Measurements from ENCODE around the gene NSL1. TPM values are rescaled to one million over a fixed set of nuclear protein-coding genes. Genes with fewer than 3 reads are reported as not detected.
"Not testable (repeated sequence)": the region's sequence is repeated elsewhere in the genome, so short reads cannot be mapped to it uniquely, and the experiment has no call there.

Gene NSL1, protein sequence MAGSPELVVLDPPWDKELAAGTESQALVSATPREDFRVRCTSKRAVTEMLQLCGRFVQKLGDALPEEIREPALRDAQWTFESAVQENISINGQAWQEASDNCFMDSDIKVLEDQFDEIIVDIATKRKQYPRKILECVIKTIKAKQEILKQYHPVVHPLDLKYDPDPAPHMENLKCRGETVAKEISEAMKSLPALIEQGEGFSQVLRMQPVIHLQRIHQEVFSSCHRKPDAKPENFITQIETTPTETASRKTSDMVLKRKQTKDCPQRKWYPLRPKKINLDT
- total RNA-seq, result 37.3 and 40.0 TPM in 2 replicates

DNA sequence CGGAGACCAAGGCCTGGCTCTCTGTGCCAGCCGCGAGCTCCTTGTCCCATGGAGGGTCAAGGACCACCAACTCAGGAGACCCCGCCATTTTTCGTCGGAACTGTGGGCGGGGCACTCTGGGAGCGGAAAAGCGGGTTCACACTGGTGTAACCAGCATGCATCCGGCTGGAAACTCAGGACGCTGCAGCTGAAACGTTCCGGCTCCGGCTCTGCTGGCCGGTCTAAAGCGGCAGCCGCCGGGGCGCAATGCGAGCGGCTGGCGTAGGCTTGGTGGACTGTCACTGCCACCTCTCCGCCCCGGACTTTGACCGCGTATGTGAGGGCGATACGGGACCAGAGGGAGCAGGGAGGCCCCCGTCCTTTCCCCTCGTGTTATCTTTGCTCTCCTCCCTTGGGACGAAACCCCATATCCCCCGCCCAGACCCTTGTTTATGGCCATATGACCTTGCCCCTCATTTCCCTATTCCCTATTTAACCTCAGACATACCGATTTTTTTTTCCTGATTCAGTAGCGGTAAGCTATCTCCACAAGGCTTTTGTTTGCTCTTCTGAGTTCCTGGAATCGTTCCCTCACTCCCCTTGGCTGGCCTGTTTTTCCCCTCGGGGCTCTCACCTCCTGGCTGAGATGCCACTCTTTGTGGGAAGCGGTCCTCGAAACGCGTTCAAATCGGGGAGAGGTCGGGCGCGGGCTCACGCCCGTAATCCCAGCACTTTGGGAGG, at the start of gene NSL1, which contains the start of gene TATDN3:
Gene NSL1, minus strand, starts transcription at position 102 of the 720 bp plus-strand sequence. Its CDS starts 14 bp downstream, at position 88.
Gene TATDN3, plus strand, starts transcription at position 219 of the 720 bp plus-strand sequence. Its CDS starts 28 bp downstream, at position 247.
- peak within 1 kb of the TSS; percentile 93 for H3K4me3 Mint-ChIP-seq
- intact Hi-C loops (cut with micrococcal nuclease), result loop anchor here (1.0 kb wide), 4 partner anchors 66 to 259 kb away; partner anchors contain the start of genes ANGEL2, FLVCR1 and RPS6KC1
- no peaks in the 10 kb centered on the region for H3K27me3 Mint-ChIP-seq
- peaks cover 26% of the 10 kb centered on the region for H3K4me1 Mint-ChIP-seq
- peak within 1 kb of the TSS; percentile 96 for H3K27ac Mint-ChIP-seq
- DNase-seq, result peak; percentile 99
- peaks cover 5% of the 10 kb centered on the region for H3K9me3 Mint-ChIP-seq
- peaks cover 16% of the 10 kb centered on the region for H3K36me3 Mint-ChIP-seq (ENCODE audit: low read depth)

DNA sequence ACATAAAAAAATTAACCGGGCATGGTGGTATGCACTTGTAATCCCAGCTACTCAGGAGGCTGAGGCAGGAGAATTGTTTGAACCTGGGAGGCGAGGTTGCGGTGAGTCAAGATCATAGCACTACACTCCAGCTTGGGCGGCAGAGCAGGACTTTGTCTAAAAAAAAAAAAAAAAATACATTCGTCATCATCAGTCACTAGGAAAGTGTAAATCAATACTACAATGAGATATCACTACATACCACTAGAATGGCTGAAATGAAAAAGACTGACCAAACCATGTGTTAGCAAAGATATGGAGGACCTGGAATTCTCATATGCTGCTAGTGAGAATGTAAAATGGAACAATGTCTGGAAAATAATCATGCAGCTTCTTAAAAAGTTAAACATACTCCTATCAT, 46.6 kb upstream of the NSL1 start:
- DNase-seq, result no peak
- H3K36me3 Mint-ChIP-seq (ENCODE audit: low read depth), result no peaks in the 10 kb centered on the region

DNA sequence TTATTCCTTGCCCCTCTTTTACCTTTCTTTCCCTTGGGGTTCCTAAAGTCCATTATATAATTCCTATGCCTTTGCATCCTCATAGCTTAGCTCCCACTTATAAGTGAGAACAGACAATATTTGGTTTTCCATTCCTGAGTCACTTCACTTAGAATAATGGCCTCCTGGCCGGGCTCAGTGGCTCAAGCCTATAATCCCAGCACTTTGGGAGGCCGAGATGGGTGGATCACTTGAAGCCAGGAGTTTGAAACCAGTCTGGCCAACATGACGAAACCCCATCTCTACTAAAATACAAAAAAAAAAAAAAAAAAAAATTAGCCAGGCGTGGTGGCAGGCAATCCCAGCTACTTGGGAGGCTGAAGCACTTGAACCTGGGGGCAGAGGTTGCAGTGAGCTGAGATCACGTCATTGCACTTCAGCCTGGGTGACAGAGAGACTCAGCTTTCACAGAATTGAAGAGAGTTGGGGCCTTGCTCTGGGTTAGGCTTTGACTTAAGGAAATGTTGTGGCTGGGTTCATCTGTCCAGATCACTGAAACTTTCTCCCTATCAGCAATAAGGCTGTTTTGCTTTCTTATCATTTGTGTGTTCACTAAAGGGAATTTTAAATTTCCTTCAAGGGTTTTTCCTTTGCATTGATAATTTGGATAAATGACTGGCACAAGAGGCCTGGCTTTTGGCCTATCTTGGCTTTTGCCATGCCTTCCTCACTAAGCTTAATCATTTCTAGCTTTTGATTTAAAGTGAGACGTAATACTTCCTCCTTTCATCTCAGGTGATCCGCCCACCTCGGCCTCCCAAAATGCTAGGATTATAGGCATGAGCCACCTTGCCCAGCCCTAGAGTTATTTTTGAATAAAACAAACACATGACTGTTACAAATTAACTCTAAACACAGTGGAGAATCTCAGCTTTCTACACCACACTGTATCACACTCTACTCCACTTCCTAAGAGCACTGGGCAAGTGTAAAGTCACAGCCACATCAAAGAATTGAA, 41.9 kb upstream of the NSL1 start:
- H3K4me1 Mint-ChIP-seq; H3K4me3 Mint-ChIP-seq; H3K27ac Mint-ChIP-seq; DNase-seq; H3K36me3 Mint-ChIP-seq (ENCODE audit: low read depth); H3K9me3 Mint-ChIP-seq; H3K27me3 Mint-ChIP-seq; intact Hi-C loops (cut with micrococcal nuclease): not testable (repeated sequence)

More for the DNA sequence above, 46.6 kb upstream of the NSL1 start:
- intact Hi-C loops (cut with micrococcal nuclease), result no loop called here
- Mint-ChIP-seq H3K27ac (no peak overlapping the region), H3K4me3 (no peak overlapping the region), H3K4me1 (no peaks in the 10 kb centered on the region), H3K9me3 (no peaks in the 10 kb centered on the region), H3K27me3 (no peaks in the 10 kb centered on the region)

DNA sequence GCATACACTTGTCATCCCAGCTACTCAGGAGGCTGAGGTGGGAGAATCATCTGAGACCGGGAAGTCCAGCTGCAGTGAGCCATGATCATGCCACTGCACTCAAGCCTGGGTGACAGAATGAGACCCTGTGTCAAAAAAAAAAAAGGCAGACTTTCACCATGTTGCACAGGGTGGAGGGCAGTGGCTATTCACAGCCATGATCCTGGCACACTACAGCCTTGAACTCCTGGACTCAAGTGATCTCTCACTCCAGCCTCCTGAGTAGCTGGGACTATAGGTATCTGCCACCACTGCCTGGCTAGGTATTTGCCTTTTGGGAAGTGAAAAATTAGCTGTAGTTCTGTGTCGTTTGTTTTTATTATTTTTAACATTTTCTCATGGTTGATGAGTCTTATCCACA, 36.8 kb upstream of the NSL1 start:
- Mint-ChIP-seq H3K4me3 (no peak overlapping the region), H3K4me1 (peaks cover 4% of the 10 kb centered on the region), H3K27me3 (no peaks in the 10 kb centered on the region), H3K9me3 (peaks cover 8% of the 10 kb centered on the region), H3K27ac (no peak overlapping the region), H3K36me3 (ENCODE audit: low read depth) (peaks cover 5% of the 10 kb centered on the region)
- no peak for DNase-seq
- intact Hi-C loops (cut with micrococcal nuclease), result no loop called here

DNA sequence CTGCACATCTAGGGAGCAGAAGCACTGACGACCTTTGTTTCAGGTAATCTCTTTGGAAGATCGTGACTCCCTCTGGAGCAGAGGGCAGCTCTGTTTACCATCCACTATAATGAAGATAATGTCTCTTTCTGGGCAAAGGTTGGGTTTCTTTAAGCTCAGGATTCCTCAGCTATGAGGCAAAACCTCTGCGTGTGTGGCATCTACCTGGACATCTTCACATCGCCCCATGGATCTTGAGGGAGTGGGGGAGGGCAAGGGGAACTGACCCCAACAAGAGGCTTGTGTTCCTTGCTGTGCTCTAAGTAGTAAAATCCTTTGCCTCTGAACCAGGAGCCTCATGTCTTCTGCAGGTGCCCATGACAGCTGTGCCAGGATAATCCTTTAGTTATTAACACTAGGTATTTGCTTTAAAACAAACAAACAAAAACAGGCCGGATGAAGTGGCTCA, 36.3 kb upstream of the NSL1 start:
- no peak overlapping the region for H3K4me3 Mint-ChIP-seq
- intact Hi-C loops (cut with micrococcal nuclease), result no loop called here
- H3K27me3 Mint-ChIP-seq, result no peaks in the 10 kb centered on the region
- peaks cover 5% of the 10 kb centered on the region for H3K36me3 Mint-ChIP-seq (ENCODE audit: low read depth)
- no peak overlapping the region for H3K27ac Mint-ChIP-seq
- peaks cover 4% of the 10 kb centered on the region for H3K4me1 Mint-ChIP-seq
- no peak for DNase-seq
- peaks cover 8% of the 10 kb centered on the region for H3K9me3 Mint-ChIP-seq

DNA sequence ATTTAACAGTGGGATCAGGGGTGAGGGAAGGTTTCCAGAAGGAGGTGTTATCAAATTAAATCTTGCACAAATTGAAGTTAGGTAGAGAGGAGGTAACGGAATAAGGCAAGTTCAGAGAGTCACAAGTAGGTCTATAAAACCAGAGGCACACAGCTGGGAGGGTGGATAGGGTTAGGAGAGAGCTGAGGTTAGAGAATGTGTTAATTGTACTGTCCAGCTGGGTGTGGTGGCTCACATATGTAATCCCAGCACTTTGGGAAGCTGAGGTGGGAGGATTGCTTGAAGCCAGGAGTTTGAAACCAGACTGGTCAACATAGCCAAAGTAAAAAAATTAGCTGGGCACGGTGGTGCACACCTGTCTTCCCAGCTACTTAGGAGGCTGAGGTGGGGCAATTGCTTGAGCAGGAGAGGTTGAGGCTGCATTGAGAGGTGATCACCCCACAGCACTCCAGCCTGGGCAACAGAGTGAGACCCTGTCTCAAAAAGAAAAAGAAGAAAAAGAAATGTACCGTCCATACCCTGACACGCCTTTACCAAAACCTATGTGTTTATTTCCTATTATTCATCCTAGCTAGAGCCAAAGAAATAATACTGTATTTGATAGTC, 35.7 kb upstream of the NSL1 start:
- Mint-ChIP-seq H3K27me3 (no peaks in the 10 kb centered on the region), H3K4me3 (no peak overlapping the region), H3K36me3 (ENCODE audit: low read depth) (peaks cover 5% of the 10 kb centered on the region), H3K27ac (no peak overlapping the region), H3K9me3 (peaks cover 8% of the 10 kb centered on the region), H3K4me1 (peaks cover 4% of the 10 kb centered on the region)
- no peak for DNase-seq
- intact Hi-C loops (cut with micrococcal nuclease), result no loop called here

DNA sequence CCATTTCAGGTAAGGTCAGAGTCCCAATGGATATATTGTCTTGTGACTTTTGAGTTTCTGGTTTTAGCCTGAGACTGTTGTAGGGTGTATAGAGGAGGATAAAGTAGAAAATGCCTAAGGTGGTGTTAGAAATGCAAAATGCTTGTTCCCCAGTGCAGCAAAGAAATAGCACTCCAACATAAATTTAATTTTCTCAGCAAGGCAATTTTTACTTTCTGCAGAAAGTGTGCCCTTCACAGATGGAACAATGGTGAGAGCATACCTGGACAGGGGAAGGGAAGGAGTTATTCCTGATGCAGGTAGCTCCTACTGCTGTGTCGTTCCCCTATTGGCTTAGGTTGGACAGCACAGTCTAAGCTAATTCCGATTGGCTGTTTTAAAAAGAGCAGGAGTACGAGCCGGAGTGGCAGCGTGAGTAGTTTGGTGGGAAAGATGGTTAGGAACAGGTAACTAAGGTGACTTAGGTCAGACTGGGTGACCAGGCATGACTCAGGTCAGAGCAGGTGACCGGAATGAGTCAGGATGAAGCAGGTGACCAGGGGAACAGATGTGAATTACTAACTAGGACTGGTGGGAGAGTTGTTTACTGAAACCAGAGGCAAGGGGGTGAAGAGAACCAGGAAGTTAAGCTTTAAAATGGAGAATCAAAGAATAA, 34.3 kb upstream of the NSL1 start:
- Mint-ChIP-seq H3K9me3 (peaks cover 8% of the 10 kb centered on the region), H3K27ac (no peak overlapping the region), H3K4me1 (no peaks in the 10 kb centered on the region), H3K4me3 (no peak overlapping the region), H3K36me3 (ENCODE audit: low read depth) (peaks cover 5% of the 10 kb centered on the region), H3K27me3 (no peaks in the 10 kb centered on the region)
- intact Hi-C loops (cut with micrococcal nuclease), result no loop called here
- no peak for DNase-seq

DNA sequence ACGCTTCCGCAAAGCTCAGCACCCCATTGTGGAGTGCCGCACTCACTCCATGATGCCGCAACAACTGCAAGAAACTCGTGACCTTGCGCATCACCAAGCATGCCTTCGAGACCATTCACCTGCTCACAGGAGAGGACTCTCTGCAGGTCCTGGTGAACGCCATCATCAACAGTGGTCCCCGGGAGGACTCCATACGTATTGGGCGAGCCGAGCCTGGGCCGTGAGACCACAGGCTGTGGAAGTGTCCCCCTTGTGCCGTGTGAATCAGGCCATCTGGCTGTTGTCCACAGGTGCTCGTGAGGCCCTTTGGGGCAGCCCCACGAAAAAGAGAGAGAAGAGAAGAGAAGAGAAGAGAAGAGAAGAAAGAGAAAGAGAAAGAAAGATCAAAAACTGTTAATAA, 32.6 kb upstream of the NSL1 start:
- H3K9me3 Mint-ChIP-seq, result peaks cover 8% of the 10 kb centered on the region
- no peak for DNase-seq
- no peak overlapping the region for H3K27ac Mint-ChIP-seq
- peaks cover 3% of the 10 kb centered on the region for H3K4me1 Mint-ChIP-seq
- no peak overlapping the region for H3K4me3 Mint-ChIP-seq
- H3K27me3 Mint-ChIP-seq, result no peaks in the 10 kb centered on the region
- intact Hi-C loops (cut with micrococcal nuclease), result no loop called here
- peaks cover 5% of the 10 kb centered on the region for H3K36me3 Mint-ChIP-seq (ENCODE audit: low read depth)

DNA sequence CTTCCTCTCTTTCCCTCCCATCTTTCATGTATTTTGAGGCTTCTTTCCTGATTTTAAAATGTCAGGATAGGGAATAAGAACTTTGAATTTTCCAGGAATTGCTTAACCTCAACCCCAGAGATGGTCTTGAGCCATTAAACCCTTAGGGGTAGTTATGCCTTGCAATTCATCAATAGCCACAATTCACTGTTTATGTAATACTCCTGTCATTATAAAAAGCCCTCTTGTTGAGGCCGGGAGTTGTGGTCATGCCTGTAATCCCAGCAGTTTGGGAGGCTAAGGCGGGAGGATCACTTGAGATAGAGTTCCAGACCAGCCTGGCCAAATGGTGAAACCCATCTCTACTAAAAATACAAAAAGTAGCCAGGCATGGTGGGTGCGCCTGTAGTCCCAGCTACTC, 31.4 kb upstream of the NSL1 start:
- Mint-ChIP-seq H3K4me1 (peaks cover 3% of the 10 kb centered on the region), H3K36me3 (ENCODE audit: low read depth) (peaks cover 5% of the 10 kb centered on the region), H3K27me3 (no peaks in the 10 kb centered on the region), H3K9me3 (peaks cover 8% of the 10 kb centered on the region), H3K27ac (no peak overlapping the region), H3K4me3 (no peak overlapping the region)
- intact Hi-C loops (cut with micrococcal nuclease), result no loop called here
- DNase-seq, result no peak

DNA sequence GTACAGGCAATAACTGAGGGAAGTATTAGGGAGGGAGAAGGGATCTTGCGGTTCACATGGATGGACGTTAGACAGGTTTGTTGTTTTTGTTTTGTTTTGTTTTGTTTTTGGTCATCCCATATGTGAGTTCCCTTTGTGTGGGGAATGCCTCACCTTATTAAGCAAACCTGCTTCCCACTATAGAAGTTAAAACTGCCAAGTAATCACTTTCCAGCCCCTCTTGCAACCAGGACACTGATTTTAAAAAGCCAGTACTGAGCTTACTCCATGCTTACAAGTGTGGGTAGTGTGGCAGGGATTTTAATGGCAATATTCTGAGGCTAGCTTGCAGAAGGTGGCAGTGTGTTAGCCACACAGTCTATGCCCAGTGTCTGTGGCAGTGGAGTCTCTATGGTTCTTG, 29.4 kb upstream of the NSL1 start:
- H3K36me3 Mint-ChIP-seq (ENCODE audit: low read depth), result peaks cover 5% of the 10 kb centered on the region
- intact Hi-C loops (cut with micrococcal nuclease), result no loop called here
- H3K9me3 Mint-ChIP-seq, result peaks cover 5% of the 10 kb centered on the region
- H3K27me3 Mint-ChIP-seq, result no peaks in the 10 kb centered on the region
- no peak overlapping the region for H3K4me3 Mint-ChIP-seq
- no peak overlapping the region for H3K27ac Mint-ChIP-seq
- no peak for DNase-seq
- H3K4me1 Mint-ChIP-seq, result peaks cover 3% of the 10 kb centered on the region

DNA sequence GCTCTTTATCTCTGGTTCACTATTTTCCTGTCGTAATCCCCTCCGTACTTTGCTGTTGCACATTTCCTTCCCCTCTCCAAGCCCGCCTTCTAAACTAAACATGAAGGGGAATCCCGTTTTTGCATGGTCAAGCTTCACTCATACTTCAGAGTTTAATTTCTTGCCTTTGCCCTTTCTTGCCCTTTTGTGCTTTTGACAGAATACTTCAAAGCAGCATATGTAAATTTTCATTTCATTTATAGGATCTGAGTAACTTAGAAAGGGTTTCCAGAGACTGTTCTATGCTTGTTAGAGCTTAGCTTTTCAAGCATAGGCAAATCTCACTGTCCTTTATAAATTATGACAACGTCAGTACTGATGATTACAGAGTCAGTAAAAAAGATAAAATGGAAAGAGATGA, 28.1 kb upstream of the NSL1 start:
- H3K4me3 Mint-ChIP-seq, result no peak overlapping the region
- DNase-seq, result no peak
- peaks cover 5% of the 10 kb centered on the region for H3K36me3 Mint-ChIP-seq (ENCODE audit: low read depth)
- H3K4me1 Mint-ChIP-seq, result peaks cover 3% of the 10 kb centered on the region
- no peaks in the 10 kb centered on the region for H3K27me3 Mint-ChIP-seq
- intact Hi-C loops (cut with micrococcal nuclease), result no loop called here
- H3K27ac Mint-ChIP-seq, result no peak overlapping the region
- H3K9me3 Mint-ChIP-seq, result peaks cover 3% of the 10 kb centered on the region

DNA sequence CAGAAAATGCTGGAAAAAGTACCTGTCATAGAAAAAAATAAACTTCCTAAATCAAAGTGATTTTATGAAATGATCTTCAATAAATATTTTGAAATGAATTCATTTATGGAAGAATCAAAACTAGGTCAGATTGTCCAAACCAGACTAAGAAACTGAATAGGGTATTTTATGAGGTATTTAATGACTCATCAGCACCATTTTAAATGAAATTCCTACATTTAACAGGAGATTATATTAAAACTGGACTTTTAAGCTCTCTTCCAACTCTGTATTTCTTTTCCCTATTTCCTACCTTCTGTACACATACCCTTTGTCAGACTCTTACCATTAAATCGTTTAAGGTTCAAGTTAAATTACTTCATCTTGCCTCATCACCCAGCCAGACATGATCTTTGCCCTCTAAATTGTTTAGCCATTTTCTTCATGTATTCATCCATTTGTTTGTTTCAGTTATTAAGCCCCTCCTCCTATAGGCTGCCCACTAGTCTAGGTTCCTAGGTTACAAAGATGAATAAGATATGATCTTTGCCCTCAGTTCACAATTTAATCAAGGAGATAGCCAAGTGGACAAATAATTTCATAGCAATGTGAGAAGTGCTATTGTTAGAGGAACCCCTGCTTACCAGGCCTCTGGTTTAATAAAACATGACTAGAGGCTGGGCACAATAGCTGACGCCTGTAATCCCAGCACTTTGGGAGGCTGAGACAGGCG, 25.1 kb upstream of the NSL1 start:
- H3K4me1 Mint-ChIP-seq, result peaks cover 3% of the 10 kb centered on the region
- no peaks in the 10 kb centered on the region for H3K36me3 Mint-ChIP-seq (ENCODE audit: low read depth)
- intact Hi-C loops (cut with micrococcal nuclease), result no loop called here
- no peak overlapping the region for H3K4me3 Mint-ChIP-seq
- no peaks in the 10 kb centered on the region for H3K9me3 Mint-ChIP-seq
- no peaks in the 10 kb centered on the region for H3K27me3 Mint-ChIP-seq
- no peak for DNase-seq
- H3K27ac Mint-ChIP-seq, result no peak overlapping the region
